Activated CD4-positive, alpha-beta T cell treated with anti-CD3 and anti-CD28 coated beads for 36 hours (primary cell): ENCODE results near the gene HLA-G. TPM values are rescaled to one million over a fixed set of nuclear protein-coding genes. Genes with fewer than 3 reads are reported as not detected.

Source experiments
- ATAC-seq: fragments of 200-7000 bp; cut with Tn5 transposase; one replicate; pipeline ENCODE4 v1.10.0; 2021; ENCODE audit warnings: mild to moderate bottlenecking, moderate library complexity
- CTCF ChIA-PET: fragments of 350-600 bp; sonication (Branson Sonifier 250); formaldehyde crosslinking; loops from one replicate; lab custom pipeline; 2021; ENCODE audit warnings: antibody characterized with exemption; lab: Charles Lee
- POLR2A ChIA-PET: fragments of 350-600 bp; sonication (Branson Sonifier 250); formaldehyde crosslinking; loops from one replicate; lab custom pipeline; 2021; ENCODE audit warnings: antibody characterized with exemption, inconsistent platforms; lab: Charles Lee
- DNase-seq: peaks from one replicate; pipeline ENCODE4 v3.0.0-alpha.2; 2020
- H3K27ac Mint-ChIP-seq: one replicate; pipeline ENCODE4 v1.8.0; 2021; ENCODE audit warnings: mixed read lengths
- H3K27me3 Mint-ChIP-seq: one replicate; pipeline ENCODE4 v1.8.0; 2021; ENCODE audit warnings: mixed read lengths
- H3K36me3 Mint-ChIP-seq: one replicate; pipeline ENCODE4 v1.8.0; 2021; ENCODE audit warnings: low read depth, mixed read lengths
- H3K4me1 Mint-ChIP-seq: one replicate; pipeline ENCODE4 v1.8.0; 2021; ENCODE audit warnings: mixed read lengths
- H3K4me3 Mint-ChIP-seq: one replicate; pipeline ENCODE4 v1.8.0; 2021; ENCODE audit warnings: mild to moderate bottlenecking, moderate library complexity, mixed read lengths
- H3K9me3 Mint-ChIP-seq: one replicate; pipeline ENCODE4 v1.8.0; 2021; ENCODE audit warnings: low read depth, mixed read lengths
- intact Hi-C, 2 experiments: fragments of 100-400 bp; cut with DNase I in 1 of 2; cut with micrococcal nuclease in 1 of 2; formaldehyde crosslinking; loops; one replicate each; pipeline versions ENCODE4 v1.14.2 to v1.15.1; 2022 to 2024; cut with DNase I, micrococcal nuclease
- total RNA-seq, 2 experiments: library from RNA; stranded (reverse); gene quantifications; one replicate each; pipeline ENCODE4 v1.2.3, GENCODE V29; 2021

The HLA-G gene
- total RNA-seq, 2 experiments from 2014 or later = 0.35 to 0.55 TPM

DNA sequence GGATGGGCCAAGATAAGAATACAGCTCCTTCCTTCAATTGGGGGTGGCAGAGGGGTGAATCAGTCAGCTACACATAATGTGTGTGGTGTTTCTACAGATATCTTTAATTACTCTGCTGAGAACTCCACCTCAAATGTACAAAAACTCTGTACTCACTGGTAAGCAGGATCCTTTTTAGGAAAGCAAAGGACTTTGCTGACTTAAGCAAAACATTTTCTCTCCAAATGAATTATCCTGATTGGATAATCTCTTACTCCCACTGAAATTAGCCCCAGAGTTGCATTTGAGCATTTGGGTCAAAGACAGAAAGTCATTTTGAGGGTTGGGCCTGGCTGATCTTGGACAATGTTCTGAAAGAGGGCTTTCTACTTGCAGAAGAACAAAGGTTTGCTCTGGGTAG is 13.4 kb downstream of the HLA-G start:
- POLR2A ChIA-PET = no interaction called here
- CTCF ChIA-PET = interaction anchor here (0.6 to 1.5 kb wide), 3 partner anchors 103 to 136 kb away, joined by 3 to 5 read pairs (median 4); no protein-coding TSS in a partner anchor

GRCh38 chr6:29845405-29846006 is 17.9 kb downstream of the HLA-G start:
- no peaks in the 10 kb centered on the region for H3K36me3 Mint-ChIP-seq
- peaks cover 3% of the 10 kb centered on the region for H3K9me3 Mint-ChIP-seq
- H3K27ac Mint-ChIP-seq = peak overlapping the region; percentile 35
- peak; percentile 90 for ATAC-seq
- H3K4me3 Mint-ChIP-seq = peak overlapping the region; percentile 31
- peak; percentile 81 for DNase-seq
- POLR2A ChIA-PET = no interaction called here
- peaks cover 25% of the 10 kb centered on the region for H3K4me1 Mint-ChIP-seq
- peaks cover 27% of the 10 kb centered on the region for H3K27me3 Mint-ChIP-seq
- intact Hi-C loops = loop anchor here (1.0 to 5.0 kb wide), 4 partner anchors 82 to 327 kb away; partner anchors contain the start of gene PPP1R11 (in 1 of the 2)
- CTCF ChIA-PET = interaction anchor here (1.0 kb wide), 1 partner anchor 119 kb away, joined by 3 read pairs; no protein-coding TSS in a partner anchor

More for the DNA sequence above, 13.4 kb downstream of the HLA-G start:
- ATAC-seq (no peak), DNase-seq (no peak)
- Mint-ChIP-seq H3K36me3 (no peaks in the 10 kb centered on the region), H3K4me3 (no peak overlapping the region), H3K27me3 (peaks cover 19% of the 10 kb centered on the region), H3K9me3 (peaks cover 3% of the 10 kb centered on the region), H3K27ac (no peak overlapping the region), H3K4me1 (peaks cover 14% of the 10 kb centered on the region)
- intact Hi-C loops = no loop called here

DNA sequence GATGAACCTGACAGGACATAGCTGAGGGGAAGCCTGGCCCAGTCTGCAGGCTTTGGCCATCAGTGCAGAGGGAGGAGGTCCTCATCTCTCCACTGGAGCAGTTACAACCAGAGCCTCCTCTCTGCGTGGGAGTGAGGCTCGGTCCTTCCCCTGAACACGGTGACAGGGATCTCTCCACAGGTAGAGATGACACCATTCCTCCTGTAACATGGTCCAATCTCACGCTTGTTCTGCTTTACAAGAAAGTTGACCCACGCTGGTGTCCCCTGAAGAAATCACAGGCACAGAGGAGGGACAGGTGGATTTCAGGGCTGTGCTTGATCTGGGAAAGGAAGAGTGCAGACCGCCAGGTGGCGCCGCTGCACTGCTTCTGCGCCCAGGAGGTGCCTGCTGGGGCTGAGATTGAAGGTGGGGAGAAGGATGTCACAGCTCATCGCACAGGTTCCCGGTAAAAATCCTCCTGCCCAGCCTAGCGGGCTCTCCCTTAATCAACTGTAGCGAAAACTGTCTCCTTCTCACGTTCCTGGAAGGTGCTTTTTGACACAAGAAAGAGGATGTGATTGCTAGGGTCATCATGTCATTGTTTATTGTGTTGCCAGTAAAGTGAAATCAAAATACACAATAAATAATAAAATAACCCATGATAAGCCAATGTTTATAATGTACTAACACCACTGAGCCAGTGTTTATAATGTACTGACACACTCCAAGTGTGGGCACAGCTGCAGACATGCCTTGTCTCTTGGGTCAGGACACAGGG is 20.4 kb downstream of the HLA-G start:
- no peak overlapping the region for H3K4me3 Mint-ChIP-seq
- peaks cover under 1% of the 10 kb centered on the region for H3K9me3 Mint-ChIP-seq
- POLR2A ChIA-PET = no interaction called here
- peak; percentile 74 for ATAC-seq
- CTCF ChIA-PET = interaction anchor here (0.6 to 2.7 kb wide), 19 partner anchors 13 to 477 kb away, joined by 3 to 27 read pairs (median 3); partner anchors contain the start of gene POLR1H
- no peaks in the 10 kb centered on the region for H3K36me3 Mint-ChIP-seq
- peaks cover 25% of the 10 kb centered on the region for H3K4me1 Mint-ChIP-seq
- intact Hi-C loops = loop anchor here (1.0 to 5.0 kb wide), 10 partner anchors 79 to 324 kb away; partner anchors contain the start of gene HLA-A (in 1 of the 2)
- DNase-seq = peak; percentile 91
- H3K27me3 Mint-ChIP-seq = peaks cover 44% of the 10 kb centered on the region
- H3K27ac Mint-ChIP-seq = no peak overlapping the region

GRCh38 chr6:29850011-29850553 is 22.5 kb downstream of the HLA-G start:
- Mint-ChIP-seq H3K9me3 (no peaks in the 10 kb centered on the region), H3K36me3 (no peaks in the 10 kb centered on the region), H3K4me1 (peaks cover 19% of the 10 kb centered on the region), H3K4me3 (peak overlapping the region; percentile 54), H3K27ac (no peak overlapping the region), H3K27me3 (peaks cover 52% of the 10 kb centered on the region)
- ATAC-seq (no peak), DNase-seq (peak; percentile 63)
- CTCF ChIA-PET = interaction anchor here (2.3 to 2.7 kb wide), 2 partner anchors 116 to 163 kb away, joined by 22 to 27 read pairs; no protein-coding TSS in a partner anchor
- POLR2A ChIA-PET = no interaction called here
- intact Hi-C loops = no loop called here

- intact Hi-C loops = no loop called here
Measured at GRCh38 chr6:29851190-29851589, 23.6 kb downstream of the HLA-G start.

DNA sequence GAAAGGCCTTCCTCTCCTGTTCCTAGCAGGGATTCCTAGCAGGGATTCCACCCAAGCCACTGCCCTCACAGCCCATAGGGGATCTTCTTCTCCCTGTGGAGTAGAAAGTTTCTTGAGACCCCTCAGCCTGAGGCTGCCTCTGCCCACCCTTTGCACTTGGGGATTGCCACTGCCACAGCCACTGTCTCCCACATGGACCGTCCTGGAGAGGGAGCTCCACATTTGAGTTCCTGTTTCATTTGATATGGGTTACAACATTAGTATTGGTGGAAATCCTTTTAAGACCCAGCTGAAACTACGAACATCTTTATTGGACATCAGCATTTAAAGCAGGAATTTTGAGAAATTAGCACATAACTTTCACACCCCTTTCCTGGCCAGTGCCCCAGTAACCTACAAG is 25.6 kb downstream of the HLA-G start:
- no peak overlapping the region for H3K27ac Mint-ChIP-seq
- ChIA-PET POLR2A (no interaction called here), CTCF (interaction anchor here (0.7 to 1.4 kb wide), 2 partner anchors 161 to 311 kb away, joined by 3 to 5 read pairs; no protein-coding TSS in a partner anchor)
- H3K36me3 Mint-ChIP-seq = no peaks in the 10 kb centered on the region
- ATAC-seq (no peak), DNase-seq (no peak)
- no peaks in the 10 kb centered on the region for H3K9me3 Mint-ChIP-seq
- peaks cover 52% of the 10 kb centered on the region for H3K27me3 Mint-ChIP-seq
- intact Hi-C loops = no loop called here
- H3K4me1 Mint-ChIP-seq = peaks cover 7% of the 10 kb centered on the region
- H3K4me3 Mint-ChIP-seq = no peak overlapping the region

More at GRCh38 chr6:29851190-29851589, 23.6 kb downstream of the HLA-G start:
- H3K9me3 Mint-ChIP-seq = no peaks in the 10 kb centered on the region
- CTCF ChIA-PET = interaction anchor here (0.6 to 1.1 kb wide), 3 partner anchors 17 to 124 kb away, joined by 3 to 4 read pairs (median 4); no protein-coding TSS in a partner anchor
- ATAC-seq (no peak), DNase-seq (no peak)
- POLR2A ChIA-PET = no interaction called here
- peaks cover 11% of the 10 kb centered on the region for H3K4me1 Mint-ChIP-seq
- no peak overlapping the region for H3K27ac Mint-ChIP-seq
- no peak overlapping the region for H3K4me3 Mint-ChIP-seq
- H3K27me3 Mint-ChIP-seq = peaks cover 56% of the 10 kb centered on the region
- H3K36me3 Mint-ChIP-seq = no peaks in the 10 kb centered on the region

DNA sequence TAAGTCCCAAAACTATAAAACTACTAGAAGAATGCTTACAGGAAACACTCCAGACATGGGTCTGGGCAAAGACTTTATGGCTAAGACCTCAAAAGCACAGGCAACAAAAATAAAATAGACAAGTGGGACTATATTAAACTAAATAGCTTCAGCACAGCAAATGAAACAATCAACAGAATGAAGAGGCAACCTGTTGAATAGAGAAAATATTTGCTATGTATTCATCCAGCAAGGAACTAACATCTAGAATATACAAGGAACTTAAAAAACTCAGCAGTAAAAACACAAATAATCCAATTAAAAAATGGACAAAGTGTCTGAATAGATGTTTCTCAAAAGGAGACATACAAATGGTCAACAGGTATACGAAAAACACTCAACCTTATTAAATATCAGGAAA is 30.4 kb downstream of the HLA-G start:
- ChIA-PET POLR2A (no interaction called here), CTCF (no interaction called here)
- no peak for DNase-seq
- Mint-ChIP-seq H3K4me1 (no peaks in the 10 kb centered on the region), H3K4me3 (no peak overlapping the region), H3K27ac (no peak overlapping the region), H3K9me3 (no peaks in the 10 kb centered on the region), H3K36me3 (no peaks in the 10 kb centered on the region), H3K27me3 (peaks cover 28% of the 10 kb centered on the region)
- ATAC-seq = no peak
- intact Hi-C loops = no loop called here

- Mint-ChIP-seq H3K4me3 (no peak overlapping the region), H3K36me3 (no peaks in the 10 kb centered on the region), H3K27ac (no peak overlapping the region), H3K9me3 (no peaks in the 10 kb centered on the region), H3K4me1 (no peaks in the 10 kb centered on the region), H3K27me3 (peaks cover 25% of the 10 kb centered on the region)
- ATAC-seq (no peak), DNase-seq (no peak)
- intact Hi-C loops = no loop called here
- ChIA-PET POLR2A (no interaction called here), CTCF (interaction anchor here (0.8 to 1.9 kb wide), 3 partner anchors 13 to 119 kb away, joined by 3 to 7 read pairs (median 4); no protein-coding TSS in a partner anchor)
Measured at GRCh38 chr6:29861521-29862255, 34.1 kb downstream of the HLA-G start.

- ChIA-PET CTCF (interaction anchor here (0.5 to 2.2 kb wide), 3 partner anchors 16 to 199 kb away, joined by 3 to 5 read pairs (median 3); no protein-coding TSS in a partner anchor), POLR2A (no interaction called here)
- Mint-ChIP-seq H3K4me3 (no peak overlapping the region), H3K36me3 (no peaks in the 10 kb centered on the region), H3K9me3 (no peaks in the 10 kb centered on the region), H3K27me3 (peaks cover 30% of the 10 kb centered on the region), H3K4me1 (no peaks in the 10 kb centered on the region), H3K27ac (no peak overlapping the region)
- DNase-seq = no peak
- no peak for ATAC-seq
- intact Hi-C loops = no loop called here
Measured at GRCh38 chr6:29864037-29864810, 36.6 kb downstream of the HLA-G start.

- Mint-ChIP-seq H3K4me1 (no peaks in the 10 kb centered on the region), H3K27me3 (peaks cover 30% of the 10 kb centered on the region), H3K4me3 (no peak overlapping the region), H3K27ac (no peak overlapping the region), H3K9me3 (no peaks in the 10 kb centered on the region), H3K36me3 (no peaks in the 10 kb centered on the region)
- ATAC-seq = no peak
- ChIA-PET POLR2A (no interaction called here), CTCF (interaction anchor here (0.5 to 2.2 kb wide), 3 partner anchors 18 to 57 kb away, joined by 3 to 5 read pairs (median 3); no protein-coding TSS in a partner anchor)
- no peak for DNase-seq
- intact Hi-C loops = no loop called here
Measured at GRCh38 chr6:29865631-29866030, 38.0 kb downstream of the HLA-G start.
